WTC11 (cell line): ENCODE measurements around the gene ALCAM. TPM values are rescaled to one million over a fixed set of nuclear protein-coding genes. Genes with fewer than 3 reads are reported as not detected.

Experiments
- ATAC-seq: fragments of 200-7000 bp; cut with Tn5 transposase; 2 replicates; pipeline ENCODE4 v1.10.0; 2021; ENCODE audit warnings: mild to moderate bottlenecking, moderate library complexity
- CTCF ChIA-PET: fragments of 300-600 bp; sonication (Branson Sonifier 250); formaldehyde crosslinking; loops from one replicate; lab custom pipeline; 2021; ENCODE audit warnings: antibody characterized with exemption; lab: Charles Lee
- POLR2A ChIA-PET: fragments of 350-600 bp; sonication (Branson Sonifier 250); formaldehyde crosslinking; loops from one replicate; lab custom pipeline; 2021; ENCODE audit warnings: antibody characterized with exemption; lab: Charles Lee
- DNase-seq: peaks from one replicate; pipeline ENCODE4 v3.0.0; 2021; ENCODE audit warnings: low spot score
- H3K27ac Mint-ChIP-seq: 2 replicates; pipeline ENCODE4 v1.8.0; 2021; ENCODE audit warnings: mixed read lengths
- H3K27me3 Mint-ChIP-seq: 2 replicates; pipeline ENCODE4 v1.8.0; 2021; ENCODE audit warnings: low read depth, mild to moderate bottlenecking, moderate library complexity, mixed read lengths
- H3K36me3 Mint-ChIP-seq: 2 replicates; pipeline ENCODE4 v1.8.0; 2021; ENCODE audit warnings: mixed read lengths
- H3K4me1 Mint-ChIP-seq: 2 replicates; pipeline ENCODE4 v1.8.0; 2022; ENCODE audit warnings: mixed read lengths
- H3K4me3 Mint-ChIP-seq: 2 replicates; pipeline ENCODE4 v1.8.0; 2021; ENCODE audit warnings: mild to moderate bottlenecking, moderate library complexity, mixed read lengths
- H3K9me3 Mint-ChIP-seq: 2 replicates; pipeline ENCODE4 v1.8.0; 2021; ENCODE audit warnings: mixed read lengths
- CREM ChIP-seq: sonication (generic); formaldehyde crosslinking; IDR thresholded peaks from 2 replicates; pipeline ENCODE4 v1.8.1; 2022; ENCODE audit warnings: mild to moderate bottlenecking, missing genetic modification reagents, moderate library complexity
- ESRRA ChIP-seq: sonication (generic); formaldehyde crosslinking; IDR thresholded peaks from 2 replicates; pipeline ENCODE4 v1.8.1; 2022; ENCODE audit warnings: mild to moderate bottlenecking, missing genetic modification reagents, borderline replicate concordance
- FOXP1 ChIP-seq: sonication (generic); formaldehyde crosslinking; IDR thresholded peaks from 2 replicates; pipeline ENCODE4 v1.8.0; 2022; ENCODE audit warnings: missing genetic modification reagents, mild to moderate bottlenecking, moderate library complexity, borderline replicate concordance
- HMGA2 ChIP-seq: fragments of 250-450 bp; sonication (Bioruptor Pico); IDR thresholded peaks from 2 replicates; pipeline ENCODE4 v1.4.0; 2021; ENCODE audit warnings: mild to moderate bottlenecking, moderate library complexity
- IRF2 ChIP-seq: sonication (generic); formaldehyde crosslinking; IDR thresholded peaks from 2 replicates; pipeline ENCODE4 v1.8.0; 2022; ENCODE audit warnings: low read depth, missing genetic modification reagents, borderline replicate concordance
- MYBL2 ChIP-seq: sonication (generic); formaldehyde crosslinking; IDR thresholded peaks from 2 replicates; pipeline ENCODE4 v1.8.1; 2023; ENCODE audit warnings: mild to moderate bottlenecking, moderate library complexity, missing genetic modification reagents
- RORB ChIP-seq: fragments of 250-450 bp; sonication (Bioruptor Pico); IDR thresholded peaks from 2 replicates; pipeline ENCODE4 v1.9.0; 2021; ENCODE audit warnings: mild to moderate bottlenecking
- SMAD4 ChIP-seq: sonication (generic); formaldehyde crosslinking; IDR thresholded peaks from 2 replicates; pipeline ENCODE4 v1.8.0; 2022; ENCODE audit warnings: mild to moderate bottlenecking, missing genetic modification reagents
- ZBTB21 ChIP-seq: sonication (generic); formaldehyde crosslinking; IDR thresholded peaks from 2 replicates; pipeline ENCODE4 v1.8.1; 2023; ENCODE audit warnings: mild to moderate bottlenecking, missing genetic modification reagents, borderline replicate concordance
- ZNF232 ChIP-seq: sonication (generic); formaldehyde crosslinking; IDR thresholded peaks from 2 replicates; pipeline ENCODE4 v1.8.0; 2022; ENCODE audit warnings: mild to moderate bottlenecking, missing genetic modification reagents
- ZNF263 ChIP-seq: sonication (generic); formaldehyde crosslinking; IDR thresholded peaks from 2 replicates; pipeline ENCODE4 v1.8.1; 2022; ENCODE audit warnings: low read depth, mild to moderate bottlenecking, moderate library complexity, missing genetic modification reagents
- total RNA-seq: library from RNA; stranded (reverse); gene quantifications from 3 replicates; pipeline ENCODE4 v1.2.3, GENCODE V29; 2021
- TF ChIP-seq, protein P1 (sequence below): fragments of 250-450 bp; sonication (Bioruptor Pico); IDR thresholded peaks from 2 replicates; pipeline ENCODE4 v1.9.0; 2021; ENCODE audit warnings: mild to moderate bottlenecking
- TF ChIP-seq, protein P2 (sequence below): fragments of 250-450 bp; sonication (Bioruptor Pico); IDR thresholded peaks from 2 replicates; pipeline ENCODE4 v1.9.0; 2021; ENCODE audit warnings: mild to moderate bottlenecking, borderline replicate concordance
- TF ChIP-seq, protein P3 (sequence below): sonication (generic); formaldehyde crosslinking; IDR thresholded peaks from 2 replicates; pipeline ENCODE4 v1.8.1; 2023; ENCODE audit warnings: mild to moderate bottlenecking, missing genetic modification reagents
- TF ChIP-seq, protein P4 (sequence below): sonication (generic); formaldehyde crosslinking; IDR thresholded peaks from 2 replicates; pipeline ENCODE4 v1.8.0; 2023; ENCODE audit warnings: mild to moderate bottlenecking, missing genetic modification reagents
- TF ChIP-seq, protein P5 (sequence below): fragments of 250-450 bp; sonication (Bioruptor Pico); IDR thresholded peaks from 2 replicates; pipeline ENCODE4 v1.8.0; 2021; ENCODE audit warnings: mild to moderate bottlenecking

ALCAM gene
- total RNA-seq, 1 experiment from 2014 or later: 30.7 TPM

DNA sequence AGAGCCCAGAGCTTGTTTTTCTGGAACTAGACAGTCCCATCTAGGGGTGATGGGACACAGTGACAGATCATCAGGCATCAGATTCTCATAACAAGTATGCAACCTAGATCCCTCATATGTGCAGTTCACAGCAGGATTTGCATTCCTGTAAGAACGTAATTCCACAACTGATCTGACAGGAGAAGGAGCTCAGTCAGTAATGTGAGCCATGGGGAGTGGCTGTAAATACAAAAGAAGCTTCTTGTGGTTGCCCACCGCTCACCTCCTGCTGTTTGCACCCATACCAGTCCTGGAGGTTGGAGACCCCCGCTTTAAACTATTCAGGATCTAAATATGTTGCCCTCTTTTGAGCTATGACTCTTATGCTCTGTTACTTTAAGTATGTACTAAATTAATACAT is 167.3 kb downstream of the ALCAM start:
- ATAC-seq (no peak), DNase-seq (no peak)
- Mint-ChIP-seq H3K27ac (no peak overlapping the region), H3K9me3 (no peaks in the 10 kb centered on the region), H3K36me3 (no peaks in the 10 kb centered on the region), H3K4me3 (no peak overlapping the region), H3K4me1 (peaks cover 11% of the 10 kb centered on the region), H3K27me3 (no peaks in the 10 kb centered on the region)
- ChIA-PET POLR2A (no interaction called here), CTCF (no interaction called here)
- TF ChIP-seq, protein P1, sequence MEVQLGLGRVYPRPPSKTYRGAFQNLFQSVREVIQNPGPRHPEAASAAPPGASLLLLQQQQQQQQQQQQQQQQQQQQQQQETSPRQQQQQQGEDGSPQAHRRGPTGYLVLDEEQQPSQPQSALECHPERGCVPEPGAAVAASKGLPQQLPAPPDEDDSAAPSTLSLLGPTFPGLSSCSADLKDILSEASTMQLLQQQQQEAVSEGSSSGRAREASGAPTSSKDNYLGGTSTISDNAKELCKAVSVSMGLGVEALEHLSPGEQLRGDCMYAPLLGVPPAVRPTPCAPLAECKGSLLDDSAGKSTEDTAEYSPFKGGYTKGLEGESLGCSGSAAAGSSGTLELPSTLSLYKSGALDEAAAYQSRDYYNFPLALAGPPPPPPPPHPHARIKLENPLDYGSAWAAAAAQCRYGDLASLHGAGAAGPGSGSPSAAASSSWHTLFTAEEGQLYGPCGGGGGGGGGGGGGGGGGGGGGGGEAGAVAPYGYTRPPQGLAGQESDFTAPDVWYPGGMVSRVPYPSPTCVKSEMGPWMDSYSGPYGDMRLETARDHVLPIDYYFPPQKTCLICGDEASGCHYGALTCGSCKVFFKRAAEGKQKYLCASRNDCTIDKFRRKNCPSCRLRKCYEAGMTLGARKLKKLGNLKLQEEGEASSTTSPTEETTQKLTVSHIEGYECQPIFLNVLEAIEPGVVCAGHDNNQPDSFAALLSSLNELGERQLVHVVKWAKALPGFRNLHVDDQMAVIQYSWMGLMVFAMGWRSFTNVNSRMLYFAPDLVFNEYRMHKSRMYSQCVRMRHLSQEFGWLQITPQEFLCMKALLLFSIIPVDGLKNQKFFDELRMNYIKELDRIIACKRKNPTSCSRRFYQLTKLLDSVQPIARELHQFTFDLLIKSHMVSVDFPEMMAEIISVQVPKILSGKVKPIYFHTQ (CRISPR knock-in tag): no peak
- TF ChIP-seq ZBTB21 (no peak), ESRRA (CRISPR knock-in tag) (no peak), RORB (CRISPR knock-in tag) (no peak), ZNF232 (CRISPR knock-in tag) (no peak), FOXP1 (no peak), ZNF263 (CRISPR knock-in tag) (no peak), HMGA2 (CRISPR knock-in tag) (no peak), IRF2 (CRISPR knock-in tag) (no peak)

DNA sequence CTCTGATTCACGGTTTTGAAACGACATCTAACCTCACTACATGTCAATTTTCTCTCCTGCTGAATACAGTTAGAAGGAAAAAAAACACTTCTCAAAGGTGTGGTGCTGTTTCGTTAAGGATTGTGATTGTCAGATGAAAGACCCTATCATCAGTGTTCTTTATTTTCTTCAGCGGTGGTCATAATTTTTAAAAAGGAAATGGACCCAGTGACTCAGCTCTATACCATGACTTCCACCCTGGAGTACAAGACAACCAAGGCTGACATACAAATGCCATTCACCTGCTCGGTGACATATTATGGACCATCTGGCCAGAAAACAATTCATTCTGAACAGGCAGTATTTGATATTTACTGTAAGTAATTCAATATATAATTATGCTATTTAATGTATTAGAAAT is 167.8 kb downstream of the ALCAM start:
- TF ChIP-seq, protein P2, sequence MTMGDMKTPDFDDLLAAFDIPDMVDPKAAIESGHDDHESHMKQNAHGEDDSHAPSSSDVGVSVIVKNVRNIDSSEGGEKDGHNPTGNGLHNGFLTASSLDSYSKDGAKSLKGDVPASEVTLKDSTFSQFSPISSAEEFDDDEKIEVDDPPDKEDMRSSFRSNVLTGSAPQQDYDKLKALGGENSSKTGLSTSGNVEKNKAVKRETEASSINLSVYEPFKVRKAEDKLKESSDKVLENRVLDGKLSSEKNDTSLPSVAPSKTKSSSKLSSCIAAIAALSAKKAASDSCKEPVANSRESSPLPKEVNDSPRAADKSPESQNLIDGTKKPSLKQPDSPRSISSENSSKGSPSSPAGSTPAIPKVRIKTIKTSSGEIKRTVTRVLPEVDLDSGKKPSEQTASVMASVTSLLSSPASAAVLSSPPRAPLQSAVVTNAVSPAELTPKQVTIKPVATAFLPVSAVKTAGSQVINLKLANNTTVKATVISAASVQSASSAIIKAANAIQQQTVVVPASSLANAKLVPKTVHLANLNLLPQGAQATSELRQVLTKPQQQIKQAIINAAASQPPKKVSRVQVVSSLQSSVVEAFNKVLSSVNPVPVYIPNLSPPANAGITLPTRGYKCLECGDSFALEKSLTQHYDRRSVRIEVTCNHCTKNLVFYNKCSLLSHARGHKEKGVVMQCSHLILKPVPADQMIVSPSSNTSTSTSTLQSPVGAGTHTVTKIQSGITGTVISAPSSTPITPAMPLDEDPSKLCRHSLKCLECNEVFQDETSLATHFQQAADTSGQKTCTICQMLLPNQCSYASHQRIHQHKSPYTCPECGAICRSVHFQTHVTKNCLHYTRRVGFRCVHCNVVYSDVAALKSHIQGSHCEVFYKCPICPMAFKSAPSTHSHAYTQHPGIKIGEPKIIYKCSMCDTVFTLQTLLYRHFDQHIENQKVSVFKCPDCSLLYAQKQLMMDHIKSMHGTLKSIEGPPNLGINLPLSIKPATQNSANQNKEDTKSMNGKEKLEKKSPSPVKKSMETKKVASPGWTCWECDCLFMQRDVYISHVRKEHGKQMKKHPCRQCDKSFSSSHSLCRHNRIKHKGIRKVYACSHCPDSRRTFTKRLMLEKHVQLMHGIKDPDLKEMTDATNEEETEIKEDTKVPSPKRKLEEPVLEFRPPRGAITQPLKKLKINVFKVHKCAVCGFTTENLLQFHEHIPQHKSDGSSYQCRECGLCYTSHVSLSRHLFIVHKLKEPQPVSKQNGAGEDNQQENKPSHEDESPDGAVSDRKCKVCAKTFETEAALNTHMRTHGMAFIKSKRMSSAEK: no peak
- TF ChIP-seq, protein P3, sequence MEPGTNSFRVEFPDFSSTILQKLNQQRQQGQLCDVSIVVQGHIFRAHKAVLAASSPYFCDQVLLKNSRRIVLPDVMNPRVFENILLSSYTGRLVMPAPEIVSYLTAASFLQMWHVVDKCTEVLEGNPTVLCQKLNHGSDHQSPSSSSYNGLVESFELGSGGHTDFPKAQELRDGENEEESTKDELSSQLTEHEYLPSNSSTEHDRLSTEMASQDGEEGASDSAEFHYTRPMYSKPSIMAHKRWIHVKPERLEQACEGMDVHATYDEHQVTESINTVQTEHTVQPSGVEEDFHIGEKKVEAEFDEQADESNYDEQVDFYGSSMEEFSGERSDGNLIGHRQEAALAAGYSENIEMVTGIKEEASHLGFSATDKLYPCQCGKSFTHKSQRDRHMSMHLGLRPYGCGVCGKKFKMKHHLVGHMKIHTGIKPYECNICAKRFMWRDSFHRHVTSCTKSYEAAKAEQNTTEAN: no peak
- no peak for TF ChIP-seq MYBL2 (CRISPR knock-in tag)
- no peak for TF ChIP-seq CREM (CRISPR knock-in tag)
- Mint-ChIP-seq H3K4me3 (no peak overlapping the region), H3K27me3 (no peaks in the 10 kb centered on the region), H3K4me1 (peaks cover 11% of the 10 kb centered on the region), H3K27ac (no peak overlapping the region), H3K36me3 (no peaks in the 10 kb centered on the region), H3K9me3 (no peaks in the 10 kb centered on the region)
- DNase-seq: no peak
- CTCF ChIA-PET: no interaction called here
- POLR2A ChIA-PET: no interaction called here
- ATAC-seq: no peak

DNA sequence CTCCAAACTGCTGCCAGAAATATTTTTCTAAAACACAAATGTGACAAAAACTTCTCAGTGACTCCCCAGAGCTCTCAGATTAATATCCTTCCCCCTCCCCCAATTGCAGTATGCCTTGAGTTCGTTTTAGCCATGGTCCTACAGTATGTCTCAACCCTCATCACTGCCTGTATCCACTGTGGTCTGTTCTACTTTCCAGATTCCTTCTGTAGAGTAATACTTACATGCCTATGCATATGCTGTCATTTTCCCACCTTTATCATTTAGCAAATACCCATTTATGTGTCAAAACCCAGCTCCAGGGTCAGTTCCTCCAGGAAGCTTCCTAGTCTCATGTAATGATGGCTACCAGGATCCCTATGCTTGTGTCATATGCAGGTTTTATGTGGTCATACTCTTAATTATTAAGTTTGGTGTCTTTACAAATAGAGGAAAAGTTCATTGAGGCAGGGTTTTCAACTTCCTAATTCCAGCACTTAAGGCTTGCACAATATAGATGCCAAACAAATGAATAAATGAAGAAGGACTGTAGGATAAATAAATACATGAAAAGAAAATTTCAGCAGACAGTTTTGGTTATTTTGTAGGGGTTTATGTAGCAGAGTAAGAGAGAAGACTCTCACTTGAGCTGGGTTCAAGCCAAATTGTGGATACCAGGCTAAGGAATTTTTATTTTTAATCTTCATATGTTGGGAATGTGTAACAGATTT is 170.8 kb downstream of the ALCAM start:
- peaks cover 8% of the 10 kb centered on the region for H3K4me1 Mint-ChIP-seq
- DNase-seq (no peak), ATAC-seq (no peak)
- TF ChIP-seq, protein P4, sequence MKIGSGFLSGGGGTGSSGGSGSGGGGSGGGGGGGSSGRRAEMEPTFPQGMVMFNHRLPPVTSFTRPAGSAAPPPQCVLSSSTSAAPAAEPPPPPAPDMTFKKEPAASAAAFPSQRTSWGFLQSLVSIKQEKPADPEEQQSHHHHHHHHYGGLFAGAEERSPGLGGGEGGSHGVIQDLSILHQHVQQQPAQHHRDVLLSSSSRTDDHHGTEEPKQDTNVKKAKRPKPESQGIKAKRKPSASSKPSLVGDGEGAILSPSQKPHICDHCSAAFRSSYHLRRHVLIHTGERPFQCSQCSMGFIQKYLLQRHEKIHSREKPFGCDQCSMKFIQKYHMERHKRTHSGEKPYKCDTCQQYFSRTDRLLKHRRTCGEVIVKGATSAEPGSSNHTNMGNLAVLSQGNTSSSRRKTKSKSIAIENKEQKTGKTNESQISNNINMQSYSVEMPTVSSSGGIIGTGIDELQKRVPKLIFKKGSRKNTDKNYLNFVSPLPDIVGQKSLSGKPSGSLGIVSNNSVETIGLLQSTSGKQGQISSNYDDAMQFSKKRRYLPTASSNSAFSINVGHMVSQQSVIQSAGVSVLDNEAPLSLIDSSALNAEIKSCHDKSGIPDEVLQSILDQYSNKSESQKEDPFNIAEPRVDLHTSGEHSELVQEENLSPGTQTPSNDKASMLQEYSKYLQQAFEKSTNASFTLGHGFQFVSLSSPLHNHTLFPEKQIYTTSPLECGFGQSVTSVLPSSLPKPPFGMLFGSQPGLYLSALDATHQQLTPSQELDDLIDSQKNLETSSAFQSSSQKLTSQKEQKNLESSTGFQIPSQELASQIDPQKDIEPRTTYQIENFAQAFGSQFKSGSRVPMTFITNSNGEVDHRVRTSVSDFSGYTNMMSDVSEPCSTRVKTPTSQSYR (CRISPR knock-in tag): no peak
- TF ChIP-seq, protein P5, sequence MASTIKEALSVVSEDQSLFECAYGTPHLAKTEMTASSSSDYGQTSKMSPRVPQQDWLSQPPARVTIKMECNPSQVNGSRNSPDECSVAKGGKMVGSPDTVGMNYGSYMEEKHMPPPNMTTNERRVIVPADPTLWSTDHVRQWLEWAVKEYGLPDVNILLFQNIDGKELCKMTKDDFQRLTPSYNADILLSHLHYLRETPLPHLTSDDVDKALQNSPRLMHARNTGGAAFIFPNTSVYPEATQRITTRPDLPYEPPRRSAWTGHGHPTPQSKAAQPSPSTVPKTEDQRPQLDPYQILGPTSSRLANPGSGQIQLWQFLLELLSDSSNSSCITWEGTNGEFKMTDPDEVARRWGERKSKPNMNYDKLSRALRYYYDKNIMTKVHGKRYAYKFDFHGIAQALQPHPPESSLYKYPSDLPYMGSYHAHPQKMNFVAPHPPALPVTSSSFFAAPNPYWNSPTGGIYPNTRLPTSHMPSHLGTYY (CRISPR knock-in tag): no peak
- no peak for TF ChIP-seq SMAD4 (CRISPR knock-in tag)
- POLR2A ChIA-PET: no interaction called here
- CTCF ChIA-PET: no interaction called here
- no peak overlapping the region for H3K4me3 Mint-ChIP-seq
- H3K9me3 Mint-ChIP-seq: no peaks in the 10 kb centered on the region
- no peak overlapping the region for H3K27ac Mint-ChIP-seq
- H3K36me3 Mint-ChIP-seq: no peaks in the 10 kb centered on the region
- no peaks in the 10 kb centered on the region for H3K27me3 Mint-ChIP-seq
